ENCODE results near the gene COL26A1.
"Not testable (repeated sequence)": the region's sequence is repeated elsewhere in the genome, so short reads cannot be mapped to it uniquely, and the experiment has no call there.

COL26A1 gene

GRCh38 chr7:101362334-101363195, at the start of gene COL26A1:
Gene COL26A1, plus strand, starts transcription at chr7:101362875. Its CDS starts 158 bp downstream, at chr7:101363033.
- DNase-seq (ENCODE audit: low read depth in 2 of 2, low spot score in 1 of 2), result no peak

GRCh38 chr7:101315336-101315735, 47.3 kb upstream of the COL26A1 start:
- DNase-seq (ENCODE audit: low read depth in 2 of 2, low spot score in 1 of 2), result peak; percentile 9 to 31

- no peak for DNase-seq (ENCODE audit: low read depth in 2 of 2, low spot score in 1 of 2)
Measured at GRCh38 chr7:101319401-101319800, 43.3 kb upstream of the COL26A1 start.

GRCh38 chr7:101321491-101322401, 40.9 kb upstream of the COL26A1 start, which contains the start of gene IFT22:
Gene IFT22, minus strand, starts transcription at chr7:101321812. Its CDS starts 103 bp downstream, at chr7:101321709.
- DNase-seq (ENCODE audit: low read depth in 2 of 2, low spot score in 1 of 2), result peak; percentile 61 to 74

- DNase-seq (ENCODE audit: low read depth in 2 of 2, low spot score in 1 of 2), result no peak
Measured at GRCh38 chr7:101328159-101328558, 34.5 kb upstream of the COL26A1 start.

GRCh38 chr7:101330011-101330484, 32.6 kb upstream of the COL26A1 start:
- no peak for DNase-seq (ENCODE audit: low read depth in 2 of 2, low spot score in 1 of 2)

GRCh38 chr7:101332026-101332425, 30.6 kb upstream of the COL26A1 start:
- DNase-seq (ENCODE audit: low read depth in 2 of 2, low spot score in 1 of 2), result no peak

- no peak for DNase-seq (ENCODE audit: low read depth in 2 of 2, low spot score in 1 of 2)
Measured at GRCh38 chr7:101333912-101334311, 28.8 kb upstream of the COL26A1 start.

- DNase-seq (ENCODE audit: low read depth in 2 of 2, low spot score in 1 of 2), result no peak
Measured at GRCh38 chr7:101340379-101340778, 22.3 kb upstream of the COL26A1 start.

- no peak for DNase-seq (ENCODE audit: low read depth in 2 of 2, low spot score in 1 of 2)
Measured at GRCh38 chr7:101342892-101343291, 19.8 kb upstream of the COL26A1 start.

GRCh38 chr7:101347477-101347876, 15.2 kb upstream of the COL26A1 start:
- no peak for DNase-seq (ENCODE audit: low read depth in 2 of 2, low spot score in 1 of 2)

- not testable (repeated sequence) for DNase-seq (ENCODE audit: low read depth in 2 of 2, low spot score in 1 of 2)
Measured at GRCh38 chr7:101348456-101349067, 14.1 kb upstream of the COL26A1 start.

GRCh38 chr7:101349300-101349699, 13.4 kb upstream of the COL26A1 start:
- DNase-seq (ENCODE audit: low read depth in 2 of 2, low spot score in 1 of 2), result not testable (repeated sequence)

- no peak for DNase-seq (ENCODE audit: low read depth in 2 of 2, low spot score in 1 of 2)
Measured at GRCh38 chr7:101352920-101353308, 9.8 kb upstream of the COL26A1 start.

GRCh38 chr7:101357433-101357832, 5.2 kb upstream of the COL26A1 start:
- no peak for DNase-seq (ENCODE audit: low read depth in 2 of 2, low spot score in 1 of 2)

- no peak for DNase-seq (ENCODE audit: low read depth in 2 of 2, low spot score in 1 of 2)
Measured at GRCh38 chr7:101363196-101363733, 590 bp downstream of the COL26A1 start.

GRCh38 chr7:101363734-101364374, 1.2 kb downstream of the COL26A1 start:
- peak; percentile 32 to 39 for DNase-seq (ENCODE audit: low read depth in 2 of 2, low spot score in 1 of 2)

GRCh38 chr7:101365956-101366355, 3.3 kb downstream of the COL26A1 start:
- no peak for DNase-seq (ENCODE audit: low read depth in 2 of 2, low spot score in 1 of 2)

- DNase-seq (ENCODE audit: low read depth in 2 of 2, low spot score in 1 of 2), result no peak
Measured at GRCh38 chr7:101367676-101368075, 5.0 kb downstream of the COL26A1 start.

GRCh38 chr7:101368422-101369165, 5.9 kb downstream of the COL26A1 start:
- no peak for DNase-seq (ENCODE audit: low read depth in 2 of 2, low spot score in 1 of 2)
